ENCODE results near the gene ARHGAP10.

DNA sequence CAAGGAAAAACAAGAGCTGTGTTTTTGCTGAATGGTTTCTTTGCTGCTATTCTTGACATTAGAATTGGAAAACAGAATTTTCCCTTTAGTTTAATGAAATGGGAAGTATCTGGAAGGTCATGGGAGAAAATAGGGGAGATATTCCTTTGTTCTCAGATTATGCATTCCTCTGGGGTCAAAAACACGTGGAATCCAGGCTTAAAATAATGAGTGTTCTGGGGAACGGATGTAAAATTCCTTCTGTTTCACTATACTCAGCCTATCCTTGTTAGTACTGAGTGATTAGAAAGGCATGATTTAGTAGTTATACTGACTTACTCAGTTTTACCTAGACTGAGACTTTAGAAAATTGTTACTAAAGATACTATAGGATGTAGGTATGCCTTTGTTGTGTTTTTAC, 107.3 kb downstream of the ARHGAP10 start:
- TF ChIP-seq POLR2AphosphoS5 (IDR thresholded peaks at IDR 0.05) = no peak
- TF ChIP-seq, protein P1, sequence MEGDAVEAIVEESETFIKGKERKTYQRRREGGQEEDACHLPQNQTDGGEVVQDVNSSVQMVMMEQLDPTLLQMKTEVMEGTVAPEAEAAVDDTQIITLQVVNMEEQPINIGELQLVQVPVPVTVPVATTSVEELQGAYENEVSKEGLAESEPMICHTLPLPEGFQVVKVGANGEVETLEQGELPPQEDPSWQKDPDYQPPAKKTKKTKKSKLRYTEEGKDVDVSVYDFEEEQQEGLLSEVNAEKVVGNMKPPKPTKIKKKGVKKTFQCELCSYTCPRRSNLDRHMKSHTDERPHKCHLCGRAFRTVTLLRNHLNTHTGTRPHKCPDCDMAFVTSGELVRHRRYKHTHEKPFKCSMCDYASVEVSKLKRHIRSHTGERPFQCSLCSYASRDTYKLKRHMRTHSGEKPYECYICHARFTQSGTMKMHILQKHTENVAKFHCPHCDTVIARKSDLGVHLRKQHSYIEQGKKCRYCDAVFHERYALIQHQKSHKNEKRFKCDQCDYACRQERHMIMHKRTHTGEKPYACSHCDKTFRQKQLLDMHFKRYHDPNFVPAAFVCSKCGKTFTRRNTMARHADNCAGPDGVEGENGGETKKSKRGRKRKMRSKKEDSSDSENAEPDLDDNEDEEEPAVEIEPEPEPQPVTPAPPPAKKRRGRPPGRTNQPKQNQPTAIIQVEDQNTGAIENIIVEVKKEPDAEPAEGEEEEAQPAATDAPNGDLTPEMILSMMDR (IDR thresholded peaks at IDR 0.05) = no peak

All from prostate gland (tissue), 2 donors.